Measurements from ENCODE around the gene DGKA. TPM values are rescaled to one million over a fixed set of nuclear protein-coding genes. Genes with fewer than 3 reads are reported as not detected.

Gene DGKA
- total and polyA plus RNA-seq, 2 of the 13 experiments (the other 11 are each of a cell fraction or from before 2014, with no cell fraction given) = 2.4 to 5.4 TPM

- TF ChIP-seq, protein P1, sequence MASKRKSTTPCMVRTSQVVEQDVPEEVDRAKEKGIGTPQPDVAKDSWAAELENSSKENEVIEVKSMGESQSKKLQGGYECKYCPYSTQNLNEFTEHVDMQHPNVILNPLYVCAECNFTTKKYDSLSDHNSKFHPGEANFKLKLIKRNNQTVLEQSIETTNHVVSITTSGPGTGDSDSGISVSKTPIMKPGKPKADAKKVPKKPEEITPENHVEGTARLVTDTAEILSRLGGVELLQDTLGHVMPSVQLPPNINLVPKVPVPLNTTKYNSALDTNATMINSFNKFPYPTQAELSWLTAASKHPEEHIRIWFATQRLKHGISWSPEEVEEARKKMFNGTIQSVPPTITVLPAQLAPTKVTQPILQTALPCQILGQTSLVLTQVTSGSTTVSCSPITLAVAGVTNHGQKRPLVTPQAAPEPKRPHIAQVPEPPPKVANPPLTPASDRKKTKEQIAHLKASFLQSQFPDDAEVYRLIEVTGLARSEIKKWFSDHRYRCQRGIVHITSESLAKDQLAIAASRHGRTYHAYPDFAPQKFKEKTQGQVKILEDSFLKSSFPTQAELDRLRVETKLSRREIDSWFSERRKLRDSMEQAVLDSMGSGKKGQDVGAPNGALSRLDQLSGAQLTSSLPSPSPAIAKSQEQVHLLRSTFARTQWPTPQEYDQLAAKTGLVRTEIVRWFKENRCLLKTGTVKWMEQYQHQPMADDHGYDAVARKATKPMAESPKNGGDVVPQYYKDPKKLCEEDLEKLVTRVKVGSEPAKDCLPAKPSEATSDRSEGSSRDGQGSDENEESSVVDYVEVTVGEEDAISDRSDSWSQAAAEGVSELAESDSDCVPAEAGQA (IDR thresholded peaks at IDR 0.05; ENCODE audit: low read depth) = no peak
- TF ChIP-seq, protein P1 (CRISPR knock-in tag; IDR thresholded peaks at IDR 0.05; ENCODE audit: borderline replicate concordance) = 0 out of 2 replicates have a peak, but pooled peaks have one; percentile 11
- TF ChIP-seq ZNF768 (CRISPR knock-in tag; IDR thresholded peaks at IDR 0.05) (peak; percentile 71), SAFB2 (CRISPR knock-in tag; IDR thresholded peaks at IDR 0.05; ENCODE audit: borderline replicate concordance, low read depth) (0 out of 2 replicates have a peak, but pooled peaks have one; percentile 30), ZSCAN20 (CRISPR knock-in tag; IDR thresholded peaks at IDR 0.05; ENCODE audit: borderline replicate concordance) (no peak), IRF2 (CRISPR knock-in tag; IDR thresholded peaks at IDR 0.05) (0 out of 2 replicates have a peak, but pooled peaks have one; percentile 22), ZNF614 (CRISPR knock-in tag; IDR thresholded peaks at IDR 0.05; ENCODE audit: borderline replicate concordance) (peak; percentile 55; the same call in 1 of the 2 replicates), RFXAP (CRISPR knock-in tag; IDR thresholded peaks at IDR 0.05; ENCODE audit: borderline replicate concordance) (0 out of 2 replicates have a peak, but pooled peaks have one; percentile 14), MYC (CRISPR knock-in tag; IDR thresholded peaks at IDR 0.05; ENCODE audit: borderline replicate concordance) (peak; percentile 50; the same call in 1 of the 2 replicates), SOX6 (IDR thresholded peaks at IDR 0.05) (no peak), SOX6 (CRISPR knock-in tag; IDR thresholded peaks at IDR 0.05) (0 out of 2 replicates have a peak, but pooled peaks have one; percentile 25), ZNF558 (CRISPR knock-in tag; IDR thresholded peaks at IDR 0.05; ENCODE audit: borderline replicate concordance) (peak; percentile 69; the same call in 1 of the 2 replicates), ZNF235 (CRISPR knock-in tag; IDR thresholded peaks at IDR 0.05; ENCODE audit: borderline replicate concordance) (0 out of 2 replicates have a peak, but pooled peaks have one; percentile 52), RAD51 (IDR thresholded peaks at IDR 0.05; ENCODE audit: borderline replicate concordance) (no peak), HMGA1 (CRISPR knock-in tag; conservative IDR thresholded peaks at IDR 0.05) (no peak), RXRA (CRISPR knock-in tag; IDR thresholded peaks at IDR 0.05) (peak; percentile 61), ZNF18 (CRISPR knock-in tag; IDR thresholded peaks at IDR 0.05; ENCODE audit: insufficient replicate concordance) (peak; percentile 79), NR2C2 (CRISPR knock-in tag; IDR thresholded peaks at IDR 0.05; ENCODE audit: borderline replicate concordance) (peak; percentile 89)
These were observed 3.1 kb upstream of the DGKA start, which contains the start of gene PYM1 (continued) for GRCh38 chr12:55927588-55928502.
